22Rv1 (cell line): ENCODE data around the gene WWTR1.

Experiments used
- CTCF ChIP-seq: fragments of 450-650 bp; IDR thresholded peaks from 2 replicates; pipeline ENCODE4 v1.5.1; 2017; ENCODE audit warnings: mild to moderate bottlenecking
- ZFX ChIP-seq: fragments of 450-650 bp; IDR thresholded peaks from 2 replicates; pipeline ENCODE4 v1.6.1; 2017; ENCODE audit warnings: antibody characterized with exemption, borderline replicate concordance

- TF ChIP-seq CTCF (no peak), ZFX (no peak)
These were observed 47.6 kb upstream of the WWTR1 start for GRCh38 chr3:149705416-149705815.
